DOHH2 (cell line): ENCODE data around the gene TBX21.

Experiments used
- H3F3A ChIP-seq: fragments of 200-600 bp; sonication (generic), shearing (Covaris generic); 2 replicates; pipeline ENCODE4 v1.6.0; 2016; ENCODE audit warnings: antibody characterized with exemption, mild to moderate bottlenecking; ENCODE audit not compliant: control insufficient read depth, insufficient read depth
- H3K27ac ChIP-seq: fragments of 200-600 bp; sonication (generic); 2 replicates; pipeline ENCODE4 v1.5.1; 2014; ENCODE audit warnings: low read depth, mild to moderate bottlenecking, low read length, moderate library complexity
- H3K27me3 ChIP-seq: fragments of 200-600 bp; sonication (generic); 2 replicates; pipeline ENCODE4 v1.6.1; 2014; ENCODE audit warnings: mild to moderate bottlenecking, low read length, mixed read lengths; ENCODE audit not compliant: control insufficient read depth
- H3K36me3 ChIP-seq: fragments of 200-600 bp; sonication (generic); 2 replicates; pipeline ENCODE4 v1.6.1; 2014; ENCODE audit warnings: mild to moderate bottlenecking, low read length, moderate library complexity, mixed read lengths; ENCODE audit not compliant: control insufficient read depth
- H3K4me1 ChIP-seq: fragments of 200-600 bp; sonication (generic); 2 replicates; pipeline ENCODE4 v1.6.1; 2014; ENCODE audit warnings: mild to moderate bottlenecking, low read length, mixed read lengths; ENCODE audit not compliant: control insufficient read depth
- H3K4me2 ChIP-seq: fragments of 200-600 bp; sonication (generic); 2 replicates; pipeline ENCODE4 v1.6.0; 2014; ENCODE audit warnings: mild to moderate bottlenecking, low read length, moderate library complexity
- H3K4me3 ChIP-seq: fragments of 200-600 bp; sonication (generic); 2 replicates; pipeline ENCODE4 v1.5.1; 2014; ENCODE audit warnings: mild to moderate bottlenecking, low read length, mixed read lengths
- H3K79me2 ChIP-seq: fragments of 200-600 bp; sonication (generic); 2 replicates; pipeline ENCODE4 v1.6.1; 2014; ENCODE audit warnings: mild to moderate bottlenecking, low read length, mixed read lengths; ENCODE audit not compliant: control insufficient read depth
- H3K9me2 ChIP-seq: fragments of 200-600 bp; sonication (generic); replicated peaks from 2 replicates; pipeline ENCODE4 v1.6.1; 2014; ENCODE audit warnings: mild to moderate bottlenecking, low read length, mixed read lengths; ENCODE audit not compliant: control insufficient read depth
- H3K9me3 ChIP-seq: fragments of 200-600 bp; sonication (generic); 2 replicates; pipeline ENCODE4 v1.6.1; 2014; ENCODE audit warnings: antibody characterized with exemption, low read length, mixed read lengths; ENCODE audit not compliant: control insufficient read depth, insufficient read depth
- H4K20me1 ChIP-seq: fragments of 200-600 bp; sonication (generic); 2 replicates; pipeline ENCODE4 v1.6.0; 2014; ENCODE audit warnings: low read depth, mild to moderate bottlenecking, antibody characterized with exemption, low read length, moderate library complexity; ENCODE audit not compliant: control insufficient read depth, insufficient read depth
- EZH2phosphoT487 ChIP-seq: fragments of 200-600 bp; sonication (generic); IDR thresholded peaks from 2 replicates; pipeline ENCODE4 v1.6.1; 2017; ENCODE audit warnings: borderline replicate concordance, mild to moderate bottlenecking, antibody characterized with exemption, low read length, moderate library complexity, mixed read lengths
- TF ChIP-seq, protein P1 (sequence below): fragments of 200-600 bp; sonication (generic); IDR thresholded peaks from one replicate; pipeline ENCODE4 v1.5.1; 2014; ENCODE audit warnings: antibody characterized with exemption, mild to moderate bottlenecking, low read depth, low read length; ENCODE audit not compliant: poor library complexity, severe bottlenecking

The TBX21 gene

GRCh38 chr17:47735139-47735464 is 2.1 kb downstream of the TBX21 start:
- no peaks in the 10 kb centered on the region for H3K36me3 ChIP-seq
- H3K4me2 ChIP-seq: no peak overlapping the region
- TF ChIP-seq, protein P1, sequence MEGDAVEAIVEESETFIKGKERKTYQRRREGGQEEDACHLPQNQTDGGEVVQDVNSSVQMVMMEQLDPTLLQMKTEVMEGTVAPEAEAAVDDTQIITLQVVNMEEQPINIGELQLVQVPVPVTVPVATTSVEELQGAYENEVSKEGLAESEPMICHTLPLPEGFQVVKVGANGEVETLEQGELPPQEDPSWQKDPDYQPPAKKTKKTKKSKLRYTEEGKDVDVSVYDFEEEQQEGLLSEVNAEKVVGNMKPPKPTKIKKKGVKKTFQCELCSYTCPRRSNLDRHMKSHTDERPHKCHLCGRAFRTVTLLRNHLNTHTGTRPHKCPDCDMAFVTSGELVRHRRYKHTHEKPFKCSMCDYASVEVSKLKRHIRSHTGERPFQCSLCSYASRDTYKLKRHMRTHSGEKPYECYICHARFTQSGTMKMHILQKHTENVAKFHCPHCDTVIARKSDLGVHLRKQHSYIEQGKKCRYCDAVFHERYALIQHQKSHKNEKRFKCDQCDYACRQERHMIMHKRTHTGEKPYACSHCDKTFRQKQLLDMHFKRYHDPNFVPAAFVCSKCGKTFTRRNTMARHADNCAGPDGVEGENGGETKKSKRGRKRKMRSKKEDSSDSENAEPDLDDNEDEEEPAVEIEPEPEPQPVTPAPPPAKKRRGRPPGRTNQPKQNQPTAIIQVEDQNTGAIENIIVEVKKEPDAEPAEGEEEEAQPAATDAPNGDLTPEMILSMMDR: no peak
- TF ChIP-seq EZH2phosphoT487: no peak
- peaks cover 40% of the 10 kb centered on the region for H3K27me3 ChIP-seq
- H4K20me1 ChIP-seq: no peaks in the 10 kb centered on the region
- H3K4me3 ChIP-seq: no peak overlapping the region
- H3K9me3 ChIP-seq: no peaks in the 10 kb centered on the region
- H3K9me2 ChIP-seq: no peaks in the 10 kb centered on the region
- H3K27ac ChIP-seq: no peak overlapping the region
- H3K4me1 ChIP-seq: peaks cover 9% of the 10 kb centered on the region; the same call in 1 of the 2 replicates
- H3F3A ChIP-seq: no peaks in the 10 kb centered on the region
- H3K79me2 ChIP-seq: no peaks in the 10 kb centered on the region

- peaks cover 36% of the 10 kb centered on the region for H3K27me3 ChIP-seq
Measured at GRCh38 chr17:47735536-47736011, 2.5 kb downstream of the TBX21 start.

DNA sequence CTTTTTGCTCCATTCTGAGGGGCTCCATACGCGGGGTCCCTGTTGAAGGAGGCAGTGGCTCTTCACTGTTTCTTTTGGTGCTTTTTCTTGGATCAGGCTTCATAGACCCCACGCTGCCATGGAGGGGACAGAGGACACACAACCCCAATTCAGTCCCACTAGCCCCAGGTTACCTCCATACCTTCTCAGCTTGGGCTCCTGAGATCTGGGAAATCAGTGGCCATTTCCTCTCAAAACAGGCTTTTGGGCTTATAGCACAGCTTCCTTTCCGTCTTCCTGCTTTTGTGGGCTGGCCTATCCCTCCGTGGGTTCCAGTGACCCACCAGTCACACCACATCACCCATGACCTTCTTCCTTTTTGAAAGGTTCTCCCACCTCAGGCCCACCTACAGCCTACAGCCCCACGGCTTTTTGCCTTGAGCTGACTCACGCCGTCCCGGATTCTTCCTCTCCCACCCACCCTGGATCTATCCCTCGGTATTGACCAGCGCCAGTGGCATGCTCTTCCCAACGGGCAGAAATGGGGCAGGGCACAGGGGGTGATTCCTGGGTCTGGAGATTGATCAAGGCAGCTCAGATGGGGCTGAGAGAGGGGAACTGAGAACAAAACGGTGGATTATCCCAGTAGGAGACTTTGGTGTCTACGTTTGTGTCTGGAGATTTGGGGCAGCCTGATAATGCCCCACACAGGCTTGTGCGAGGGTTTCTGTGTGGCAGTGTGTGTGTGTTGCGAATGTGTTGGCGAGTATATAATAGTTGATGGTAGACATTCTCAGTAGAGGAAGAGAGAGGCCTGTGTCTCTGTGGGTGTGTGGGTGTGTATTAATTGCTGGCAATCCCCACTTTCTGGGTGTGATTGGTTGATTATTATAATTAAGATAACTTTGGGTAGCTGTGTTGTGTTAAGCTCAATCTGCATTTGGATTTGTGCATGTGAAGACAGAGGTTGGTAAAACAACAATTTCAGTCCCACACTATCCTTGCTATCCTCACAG is 3.8 kb downstream of the TBX21 start:
- peaks cover 9% of the 10 kb centered on the region; the same call in 1 of the 2 replicates for H3K4me1 ChIP-seq
- H4K20me1 ChIP-seq: no peaks in the 10 kb centered on the region
- no peak overlapping the region for H3K27ac ChIP-seq
- no peak overlapping the region for H3K4me3 ChIP-seq
- H3K4me2 ChIP-seq: no peak overlapping the region
- H3K27me3 ChIP-seq: peaks cover 33% of the 10 kb centered on the region
- H3K9me3 ChIP-seq: no peaks in the 10 kb centered on the region
- H3K79me2 ChIP-seq: no peaks in the 10 kb centered on the region
- TF ChIP-seq EZH2phosphoT487: no peak
- TF ChIP-seq, protein P1: no peak
- H3F3A ChIP-seq: no peaks in the 10 kb centered on the region
- H3K9me2 ChIP-seq: no peaks in the 10 kb centered on the region
- H3K36me3 ChIP-seq: no peaks in the 10 kb centered on the region

More at GRCh38 chr17:47735536-47736011, 2.5 kb downstream of the TBX21 start:
- Histone ChIP-seq H3K79me2 (no peaks in the 10 kb centered on the region), H3K4me3 (no peak overlapping the region), H3K9me3 (no peaks in the 10 kb centered on the region), H3K36me3 (no peaks in the 10 kb centered on the region), H3F3A (no peaks in the 10 kb centered on the region), H3K4me1 (peaks cover 9% of the 10 kb centered on the region; the same call in 1 of the 2 replicates), H3K27ac (no peak overlapping the region), H3K9me2 (no peaks in the 10 kb centered on the region), H3K4me2 (no peak overlapping the region), H4K20me1 (no peaks in the 10 kb centered on the region)
- no peak for TF ChIP-seq EZH2phosphoT487
- TF ChIP-seq, protein P1: no peak
